A673 (cell line): ENCODE results near the gene UQCRC1. TPM values are rescaled to one million over a fixed set of nuclear protein-coding genes. Genes with fewer than 3 reads are reported as not detected.

Source experiments
- BruUV-seq: library from RNA; stranded (reverse); fragments of 400-500 nt; replicated peaks from 2 replicates; lab custom pipeline; 2021; lab: Mats Ljungman, UMichigan
- CTCF ChIA-PET: fragments of 300-600 bp; sonication (Branson Sonifier 250); formaldehyde crosslinking; loops from one replicate; lab custom pipeline; 2022; ENCODE audit warnings: antibody characterized with exemption; lab: Charles Lee
- POLR2A ChIA-PET: fragments of 300-600 bp; sonication (Branson Sonifier 250); formaldehyde crosslinking; loops from one replicate; lab custom pipeline; 2022; ENCODE audit warnings: antibody characterized with exemption; ENCODE audit not compliant: low non-redundant PET; lab: Charles Lee
- DNase-seq: peaks from one replicate; pipeline ENCODE4 v3.0.0-alpha.2; 2015; ENCODE audit warnings: low spot score
- H3K27ac ChIP-seq: fragments of 200-600 bp; sonication (generic); 2 replicates; pipeline ENCODE4 v1.5.1; 2016; ENCODE audit warnings: mixed run types, low read depth, mild to moderate bottlenecking, mixed read lengths, antibody characterized with exemption, low read length; ENCODE audit not compliant: poor library complexity, severe bottlenecking
- H3K27me3 ChIP-seq: fragments of 200-600 bp; sonication (generic); replicated peaks from 2 replicates; pipeline ENCODE4 v1.6.1; 2017; ENCODE audit warnings: mixed run types, low read depth, mild to moderate bottlenecking, mixed read lengths, antibody characterized with exemption, low read length; ENCODE audit not compliant: insufficient read depth, poor library complexity
- H3K36me3 ChIP-seq: fragments of 200-600 bp; sonication (generic); 2 replicates; pipeline ENCODE4 v1.6.1; 2016; ENCODE audit warnings: mixed run types, mild to moderate bottlenecking, mixed read lengths, antibody characterized with exemption, low read length; ENCODE audit not compliant: insufficient read depth, poor library complexity, severe bottlenecking
- H3K4me1 ChIP-seq: fragments of 200-600 bp; sonication (generic); 2 replicates; pipeline ENCODE4 v1.6.1; 2017; ENCODE audit warnings: mixed run types, mild to moderate bottlenecking, mixed read lengths, antibody characterized with exemption, low read length; ENCODE audit not compliant: insufficient read depth, poor library complexity, severe bottlenecking
- H3K4me3 ChIP-seq: fragments of 200-600 bp; sonication (generic); 2 replicates; pipeline ENCODE4 v1.5.1; 2016; ENCODE audit warnings: low read depth, mixed run types, mild to moderate bottlenecking, mixed read lengths, low read length; ENCODE audit not compliant: poor library complexity, severe bottlenecking
- H3K9me3 ChIP-seq: fragments of 200-600 bp; sonication (generic); 2 replicates; pipeline ENCODE4 v1.6.1; 2016; ENCODE audit warnings: mixed run types, low read depth, mild to moderate bottlenecking, mixed read lengths, antibody characterized with exemption, low read length; ENCODE audit not compliant: poor library complexity, severe bottlenecking
- EZH2 ChIP-seq: fragments of 200-600 bp; sonication (generic); IDR thresholded peaks from 2 replicates; pipeline ENCODE4 v1.6.1; 2017; ENCODE audit warnings: borderline replicate concordance, low read depth, mild to moderate bottlenecking, mixed read lengths, antibody characterized with exemption, low read length; ENCODE audit not compliant: poor library complexity, severe bottlenecking
- intact Hi-C: fragments of 100-400 bp; cut with micrococcal nuclease; formaldehyde crosslinking; loops from one replicate; pipeline ENCODE4 v1.10.0; 2022; ENCODE audit not compliant: unreplicated experiment
- total RNA-seq: library from RNA; stranded (reverse); gene quantifications from 2 replicates; pipeline ENCODE4 v1.2.3, GENCODE V29; 2021
- TF ChIP-seq, protein P1 (sequence below): fragments of 300-800, 200-600 bp; sonication (generic); conservative IDR thresholded peaks from 2 replicates; pipeline ENCODE4 v1.5.1; 2017; ENCODE audit warnings: low read depth, mild to moderate bottlenecking, antibody characterized with exemption, low read length, moderate library complexity, mixed read lengths

UQCRC1 gene
- total RNA-seq, 1 experiment from 2014 or later, result 189 TPM

DNA sequence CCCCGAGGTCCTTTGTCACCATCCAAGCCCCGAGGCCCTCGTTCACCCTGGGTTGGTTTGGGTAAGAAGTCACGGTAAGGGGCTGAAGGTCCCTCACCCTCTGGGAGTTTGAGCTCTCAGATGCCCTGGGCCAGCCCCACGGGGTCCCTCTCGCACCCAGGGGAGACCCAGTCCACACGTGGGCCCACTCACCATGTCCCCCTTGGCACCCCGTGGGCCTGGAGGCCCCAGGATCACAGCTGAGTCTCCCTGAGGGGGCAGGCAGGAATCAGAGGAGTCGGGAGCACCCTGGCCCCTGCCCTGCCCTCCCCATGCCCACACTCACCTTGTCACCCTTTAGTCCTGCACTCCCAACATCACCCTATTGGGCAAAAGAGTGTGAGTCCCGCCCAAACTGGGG lies 40.0 kb downstream of the UQCRC1 start:
- Histone ChIP-seq H3K4me1 (no peaks in the 10 kb centered on the region), H3K4me3 (no peak overlapping the region), H3K9me3 (no peaks in the 10 kb centered on the region), H3K36me3 (no peaks in the 10 kb centered on the region), H3K27ac (no peak overlapping the region), H3K27me3 (no peaks in the 10 kb centered on the region)
- no TSS peak for BruUV-seq
- no peak for DNase-seq
- POLR2A ChIA-PET, result no interaction called here
- no peak for TF ChIP-seq EZH2
- TF ChIP-seq, protein P1, sequence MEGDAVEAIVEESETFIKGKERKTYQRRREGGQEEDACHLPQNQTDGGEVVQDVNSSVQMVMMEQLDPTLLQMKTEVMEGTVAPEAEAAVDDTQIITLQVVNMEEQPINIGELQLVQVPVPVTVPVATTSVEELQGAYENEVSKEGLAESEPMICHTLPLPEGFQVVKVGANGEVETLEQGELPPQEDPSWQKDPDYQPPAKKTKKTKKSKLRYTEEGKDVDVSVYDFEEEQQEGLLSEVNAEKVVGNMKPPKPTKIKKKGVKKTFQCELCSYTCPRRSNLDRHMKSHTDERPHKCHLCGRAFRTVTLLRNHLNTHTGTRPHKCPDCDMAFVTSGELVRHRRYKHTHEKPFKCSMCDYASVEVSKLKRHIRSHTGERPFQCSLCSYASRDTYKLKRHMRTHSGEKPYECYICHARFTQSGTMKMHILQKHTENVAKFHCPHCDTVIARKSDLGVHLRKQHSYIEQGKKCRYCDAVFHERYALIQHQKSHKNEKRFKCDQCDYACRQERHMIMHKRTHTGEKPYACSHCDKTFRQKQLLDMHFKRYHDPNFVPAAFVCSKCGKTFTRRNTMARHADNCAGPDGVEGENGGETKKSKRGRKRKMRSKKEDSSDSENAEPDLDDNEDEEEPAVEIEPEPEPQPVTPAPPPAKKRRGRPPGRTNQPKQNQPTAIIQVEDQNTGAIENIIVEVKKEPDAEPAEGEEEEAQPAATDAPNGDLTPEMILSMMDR, result no peak
- CTCF ChIA-PET, result no interaction called here
- intact Hi-C loops, result no loop called here

DNA sequence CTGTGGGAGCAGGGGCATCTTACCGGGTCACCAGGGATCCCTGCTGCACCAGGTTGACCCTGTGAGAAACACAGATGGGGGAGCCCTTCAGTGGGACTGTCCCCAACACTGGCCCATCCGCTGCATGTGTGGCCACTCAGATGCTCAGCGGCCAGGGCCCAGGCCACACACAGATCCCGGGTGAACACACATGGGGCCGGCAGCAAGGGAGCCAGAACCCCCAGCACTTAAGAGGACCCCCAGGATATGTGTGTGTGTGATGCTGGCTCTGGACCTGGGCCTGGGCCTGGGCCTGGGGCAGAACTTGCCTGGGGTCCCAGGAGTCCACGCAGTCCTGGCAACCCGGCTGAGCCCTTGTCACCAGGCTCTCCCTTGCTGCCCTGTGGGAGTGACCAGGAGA lies 41.0 kb downstream of the UQCRC1 start:
- no peak for DNase-seq
- POLR2A ChIA-PET, result no interaction called here
- H3K4me1 ChIP-seq, result peaks cover 3% of the 10 kb centered on the region
- H3K4me3 ChIP-seq, result no peak overlapping the region
- H3K9me3 ChIP-seq, result no peaks in the 10 kb centered on the region
- H3K36me3 ChIP-seq, result no peaks in the 10 kb centered on the region
- TF ChIP-seq EZH2, result no peak
- TF ChIP-seq, protein P1, result no peak
- CTCF ChIA-PET, result no interaction called here
- intact Hi-C loops, result no loop called here
- no peaks in the 10 kb centered on the region for H3K27me3 ChIP-seq
- no TSS peak for BruUV-seq
- H3K27ac ChIP-seq, result no peak overlapping the region

DNA sequence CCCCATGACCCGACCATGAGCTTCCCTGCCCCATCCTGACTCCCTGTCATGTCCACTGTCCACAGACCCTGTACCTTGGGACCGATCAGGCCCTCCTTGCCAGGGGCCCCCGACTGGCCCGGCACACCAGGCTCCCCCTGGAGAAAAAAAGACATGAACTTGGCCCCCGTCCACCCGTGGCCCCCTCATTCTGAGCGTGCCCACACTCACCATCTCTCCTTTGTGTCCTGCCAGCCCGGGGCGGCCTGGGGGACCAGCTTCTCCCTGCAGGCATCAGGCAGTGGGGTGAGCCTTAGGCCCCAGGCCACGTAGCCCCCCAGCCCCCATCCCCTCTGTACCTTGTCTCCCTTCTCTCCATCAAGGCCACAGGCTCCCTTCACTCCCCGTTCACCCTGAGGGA lies 41.9 kb downstream of the UQCRC1 start:
- DNase-seq, result no peak
- no peak overlapping the region for H3K27ac ChIP-seq
- no peaks in the 10 kb centered on the region for H3K9me3 ChIP-seq
- intact Hi-C loops, result no loop called here
- BruUV-seq, result no TSS peak
- ChIA-PET CTCF (no interaction called here), POLR2A (no interaction called here)
- no peaks in the 10 kb centered on the region for H3K27me3 ChIP-seq
- H3K4me3 ChIP-seq, result no peak overlapping the region
- no peaks in the 10 kb centered on the region for H3K36me3 ChIP-seq
- no peak for TF ChIP-seq EZH2
- TF ChIP-seq, protein P1, result no peak
- H3K4me1 ChIP-seq, result peaks cover 9% of the 10 kb centered on the region
